Adipocyte (in vitro differentiated cells): ENCODE measurements around the gene ATP6V0A1.
A peak's percentile ranks its signal among the peaks of the same experiment; 100 is the strongest.
"Not testable (repeated sequence)": the region's sequence is repeated elsewhere in the genome, so short reads cannot be mapped to it uniquely, and the experiment has no call there.

Experiments used
- DNase-seq: peaks from one replicate; pipeline ENCODE4 v3.0.0-alpha.2; 2015; ENCODE audit warnings: low read depth
- H3K27me3 ChIP-seq: replicated peaks from 2 replicates; pipeline ENCODE4 v1.7.0; 2013; ENCODE audit warnings: mild to moderate bottlenecking, low read length, moderate library complexity; ENCODE audit not compliant: control insufficient read depth, insufficient read depth
- H3K36me3 ChIP-seq: 2 replicates; pipeline ENCODE4 v1.7.0; 2013; ENCODE audit warnings: low read length, mild to moderate bottlenecking, moderate library complexity; ENCODE audit not compliant: control insufficient read depth, insufficient read depth, severe bottlenecking
- H3K4me1 ChIP-seq: 2 replicates; pipeline ENCODE4 v1.7.0; 2013; ENCODE audit warnings: mild to moderate bottlenecking, low read length, moderate library complexity; ENCODE audit not compliant: control insufficient read depth, insufficient read depth
- H3K4me3 ChIP-seq: 2 replicates; pipeline ENCODE4 v1.7.0; 2013; ENCODE audit warnings: mild to moderate bottlenecking, low read length, moderate library complexity
- H3K9ac ChIP-seq: 2 replicates; pipeline ENCODE4 v1.7.0; 2013; ENCODE audit warnings: mild to moderate bottlenecking, low read length, moderate library complexity
- H3K9me3 ChIP-seq: 2 replicates; pipeline ENCODE4 v1.7.0; 2013; ENCODE audit warnings: mild to moderate bottlenecking, low read length, moderate library complexity; ENCODE audit not compliant: control insufficient read depth

ATP6V0A1 gene

GRCh38 chr17:42555122-42555622, 96.5 kb downstream of the ATP6V0A1 start:
- Histone ChIP-seq H3K36me3 (no peaks in the 10 kb centered on the region), H3K9ac (peak overlapping the region; percentile 90), H3K4me1 (peaks cover 17% of the 10 kb centered on the region), H3K9me3 (no peaks in the 10 kb centered on the region), H3K4me3 (peak overlapping the region; percentile 88), H3K27me3 (no peaks in the 10 kb centered on the region)
- DNase-seq, result no peak

GRCh38 chr17:42555961-42556617, 97.4 kb downstream of the ATP6V0A1 start:
- DNase-seq, H3K4me3 ChIP-seq, H3K9ac ChIP-seq: not testable (repeated sequence)

GRCh38 chr17:42559075-42559474, 100.4 kb downstream of the ATP6V0A1 start:
- no peaks in the 10 kb centered on the region for H3K27me3 ChIP-seq
- H3K9ac ChIP-seq, result no peak overlapping the region
- no peak overlapping the region for H3K4me3 ChIP-seq
- peaks cover 31% of the 10 kb centered on the region for H3K4me1 ChIP-seq
- DNase-seq, result no peak
- H3K36me3 ChIP-seq, result no peaks in the 10 kb centered on the region
- no peaks in the 10 kb centered on the region for H3K9me3 ChIP-seq

More at GRCh38 chr17:42555961-42556617, 97.4 kb downstream of the ATP6V0A1 start:
- H3K27me3 ChIP-seq, H3K9me3 ChIP-seq, H3K36me3 ChIP-seq: not testable (repeated sequence)
- peaks cover 23% of the 10 kb centered on the region for H3K4me1 ChIP-seq

- no peak overlapping the region for H3K4me3 ChIP-seq
- H3K9me3 ChIP-seq, result no peaks in the 10 kb centered on the region
- DNase-seq, result no peak
- peaks cover 29% of the 10 kb centered on the region for H3K4me1 ChIP-seq
- H3K36me3 ChIP-seq, result peaks cover 12% of the 10 kb centered on the region
- H3K27me3 ChIP-seq, result no peaks in the 10 kb centered on the region
- peak overlapping the region; percentile 27 for H3K9ac ChIP-seq
Measured at GRCh38 chr17:42560246-42560645, 101.6 kb downstream of the ATP6V0A1 start.

GRCh38 chr17:42561897-42562387, 103.3 kb downstream of the ATP6V0A1 start, which contains the start of gene COASY:
TSS of gene COASY (plus strand) at chr17:42562148. CDS start at chr17:42562623, 475 bp downstream.
- peaks cover 24% of the 10 kb centered on the region for H3K36me3 ChIP-seq

GRCh38 chr17:42562388-42563142, 103.9 kb downstream of the ATP6V0A1 start:
- peak; percentile 56 for DNase-seq
- no peaks in the 10 kb centered on the region for H3K9me3 ChIP-seq
- peaks cover 24% of the 10 kb centered on the region for H3K36me3 ChIP-seq
- H3K4me1 ChIP-seq, result peaks cover 37% of the 10 kb centered on the region
- H3K9ac ChIP-seq, result peak overlapping the region; percentile 95
- peak overlapping the region; percentile 90 for H3K4me3 ChIP-seq
- H3K27me3 ChIP-seq, result no peaks in the 10 kb centered on the region

More at GRCh38 chr17:42561897-42562387, 103.3 kb downstream of the ATP6V0A1 start, which contains the start of gene COASY:
- DNase-seq, result peak; percentile 99
- peak within 1 kb of the TSS; percentile 90 for H3K4me3 ChIP-seq
- peak within 1 kb of the TSS; percentile 95 for H3K9ac ChIP-seq
- H3K9me3 ChIP-seq, result no peaks in the 10 kb centered on the region
- H3K27me3 ChIP-seq, result no peaks in the 10 kb centered on the region
- peaks cover 37% of the 10 kb centered on the region for H3K4me1 ChIP-seq

GRCh38 chr17:42563143-42563509, 104.4 kb downstream of the ATP6V0A1 start:
- peak overlapping the region; percentile 90 for H3K4me3 ChIP-seq
- peaks cover 24% of the 10 kb centered on the region for H3K36me3 ChIP-seq
- no peaks in the 10 kb centered on the region for H3K9me3 ChIP-seq
- peak overlapping the region; percentile 95 for H3K9ac ChIP-seq
- no peak for DNase-seq
- H3K4me1 ChIP-seq, result peaks cover 37% of the 10 kb centered on the region
- H3K27me3 ChIP-seq, result no peaks in the 10 kb centered on the region

- peaks cover 27% of the 10 kb centered on the region for H3K36me3 ChIP-seq
- H3K9ac ChIP-seq, result peak overlapping the region; percentile 95
- no peaks in the 10 kb centered on the region for H3K27me3 ChIP-seq
- no peak for DNase-seq
- peaks cover 40% of the 10 kb centered on the region for H3K4me1 ChIP-seq
- H3K9me3 ChIP-seq, result no peaks in the 10 kb centered on the region
- H3K4me3 ChIP-seq, result peak overlapping the region; percentile 90
Measured at GRCh38 chr17:42563543-42563942, 104.9 kb downstream of the ATP6V0A1 start.

GRCh38 chr17:42563950-42564349, 105.3 kb downstream of the ATP6V0A1 start:
- no peaks in the 10 kb centered on the region for H3K27me3 ChIP-seq
- peaks cover 31% of the 10 kb centered on the region for H3K36me3 ChIP-seq
- H3K4me1 ChIP-seq, result peaks cover 44% of the 10 kb centered on the region
- DNase-seq, result no peak
- H3K9me3 ChIP-seq, result no peaks in the 10 kb centered on the region
- H3K4me3 ChIP-seq, result peak overlapping the region; percentile 90
- H3K9ac ChIP-seq, result peak overlapping the region; percentile 95

- DNase-seq, result no peak
- Histone ChIP-seq H3K9me3 (no peaks in the 10 kb centered on the region), H3K9ac (peak overlapping the region; percentile 95), H3K4me1 (peaks cover 52% of the 10 kb centered on the region), H3K36me3 (peaks cover 41% of the 10 kb centered on the region), H3K4me3 (no peak overlapping the region), H3K27me3 (no peaks in the 10 kb centered on the region)
Measured at GRCh38 chr17:42564815-42565522, 106.3 kb downstream of the ATP6V0A1 start.
